Measurements from ENCODE around the gene RFX3.

GRCh38 chr9:3490957-3491356 lies 34.8 kb downstream of the RFX3 start:
- TF ChIP-seq CTCF (IDR thresholded peaks at IDR 0.05), result no peak
- TF ChIP-seq POLR2A (IDR thresholded peaks at IDR 0.05), result no peak
